ENCODE data around the gene HACE1. TPM values are rescaled to one million over a fixed set of nuclear protein-coding genes. Genes with fewer than 3 reads are reported as not detected.
"Not testable (repeated sequence)": the region's sequence is repeated elsewhere in the genome, so short reads cannot be mapped to it uniquely, and the experiment has no call there.

HACE1 gene, protein sequence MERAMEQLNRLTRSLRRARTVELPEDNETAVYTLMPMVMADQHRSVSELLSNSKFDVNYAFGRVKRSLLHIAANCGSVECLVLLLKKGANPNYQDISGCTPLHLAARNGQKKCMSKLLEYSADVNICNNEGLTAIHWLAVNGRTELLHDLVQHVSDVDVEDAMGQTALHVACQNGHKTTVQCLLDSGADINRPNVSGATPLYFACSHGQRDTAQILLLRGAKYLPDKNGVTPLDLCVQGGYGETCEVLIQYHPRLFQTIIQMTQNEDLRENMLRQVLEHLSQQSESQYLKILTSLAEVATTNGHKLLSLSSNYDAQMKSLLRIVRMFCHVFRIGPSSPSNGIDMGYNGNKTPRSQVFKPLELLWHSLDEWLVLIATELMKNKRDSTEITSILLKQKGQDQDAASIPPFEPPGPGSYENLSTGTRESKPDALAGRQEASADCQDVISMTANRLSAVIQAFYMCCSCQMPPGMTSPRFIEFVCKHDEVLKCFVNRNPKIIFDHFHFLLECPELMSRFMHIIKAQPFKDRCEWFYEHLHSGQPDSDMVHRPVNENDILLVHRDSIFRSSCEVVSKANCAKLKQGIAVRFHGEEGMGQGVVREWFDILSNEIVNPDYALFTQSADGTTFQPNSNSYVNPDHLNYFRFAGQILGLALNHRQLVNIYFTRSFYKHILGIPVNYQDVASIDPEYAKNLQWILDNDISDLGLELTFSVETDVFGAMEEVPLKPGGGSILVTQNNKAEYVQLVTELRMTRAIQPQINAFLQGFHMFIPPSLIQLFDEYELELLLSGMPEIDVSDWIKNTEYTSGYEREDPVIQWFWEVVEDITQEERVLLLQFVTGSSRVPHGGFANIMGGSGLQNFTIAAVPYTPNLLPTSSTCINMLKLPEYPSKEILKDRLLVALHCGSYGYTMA
- 10 to 100 TPM; 16.5 to 22.3 (median 21.3) TPM for polyA plus RNA-seq (ENCODE audit: insufficient read length in 3 of 3)
- long read RNA-seq, donor 1, full-length matches to known transcripts: 1 of 1 reads
- long read RNA-seq, donor 1, partial matches to known transcripts: 0 of 1 reads
- long read RNA-seq, donor 1, other reads (novel, unspliced or antisense): 0 of 1 reads
- long read RNA-seq, donor 2, full-length matches to known transcripts: 3 of 3 reads
- long read RNA-seq, donor 2, partial matches to known transcripts: 0 of 3 reads
- long read RNA-seq, donor 2, other reads (novel, unspliced or antisense): 0 of 3 reads
- long read RNA-seq, donor 3: 0 reads
- long read RNA-seq, donor 4: 0 reads
- long read RNA-seq, donor 5, full-length matches to known transcripts: 2 of 2 reads
- long read RNA-seq, donor 5, partial matches to known transcripts: 0 of 2 reads
- long read RNA-seq, donor 5, other reads (novel, unspliced or antisense): 0 of 2 reads
- long read RNA-seq, donor 6, full-length matches to known transcripts: 5 of 5 reads
- long read RNA-seq, donor 6, partial matches to known transcripts: 0 of 5 reads
- long read RNA-seq, donor 6, other reads (novel, unspliced or antisense): 0 of 5 reads
- long read RNA-seq, donor 7, full-length matches to known transcripts: 1 of 1 reads
- long read RNA-seq, donor 7, partial matches to known transcripts: 0 of 1 reads
- long read RNA-seq, donor 7, other reads (novel, unspliced or antisense): 0 of 1 reads
- long read RNA-seq, donor 8: 0 reads
- long read RNA-seq, donor 9, full-length matches to known transcripts: 3 of 3 reads
- long read RNA-seq, donor 9, partial matches to known transcripts: 0 of 3 reads
- long read RNA-seq, donor 9, other reads (novel, unspliced or antisense): 0 of 3 reads
- long read RNA-seq, donor 10: 0 reads
- long read RNA-seq, donor 11, full-length matches to known transcripts: 1 of 1 reads
- long read RNA-seq, donor 11, partial matches to known transcripts: 0 of 1 reads
- long read RNA-seq, donor 11, other reads (novel, unspliced or antisense): 0 of 1 reads
- long read RNA-seq, donor 12, full-length matches to known transcripts: 3 of 8 reads
- long read RNA-seq, donor 12, partial matches to known transcripts: 5 of 8 reads
- long read RNA-seq, donor 12, other reads (novel, unspliced or antisense): 0 of 8 reads
- long read RNA-seq, donor 13, full-length matches to known transcripts: 1 of 1 reads
- long read RNA-seq, donor 13, partial matches to known transcripts: 0 of 1 reads
- long read RNA-seq, donor 13, other reads (novel, unspliced or antisense): 0 of 1 reads
- long read RNA-seq, donor 14, full-length matches to known transcripts: 2 of 2 reads
- long read RNA-seq, donor 14, partial matches to known transcripts: 0 of 2 reads
- long read RNA-seq, donor 14, other reads (novel, unspliced or antisense): 0 of 2 reads
- long read RNA-seq, donor 15, full-length matches to known transcripts: 2 of 2 reads
- long read RNA-seq, donor 15, partial matches to known transcripts: 0 of 2 reads
- long read RNA-seq, donor 15, other reads (novel, unspliced or antisense): 0 of 2 reads
- long read RNA-seq, donor 16: 0 reads

- DNase-seq: peak; percentile 86
These were observed at the start of gene HACE1 for GRCh38 chr6:104859225-104860146. Gene HACE1 (minus strand): TSS chr6:104859919. CDS start chr6:104859642, 277 bp downstream.

DNA sequence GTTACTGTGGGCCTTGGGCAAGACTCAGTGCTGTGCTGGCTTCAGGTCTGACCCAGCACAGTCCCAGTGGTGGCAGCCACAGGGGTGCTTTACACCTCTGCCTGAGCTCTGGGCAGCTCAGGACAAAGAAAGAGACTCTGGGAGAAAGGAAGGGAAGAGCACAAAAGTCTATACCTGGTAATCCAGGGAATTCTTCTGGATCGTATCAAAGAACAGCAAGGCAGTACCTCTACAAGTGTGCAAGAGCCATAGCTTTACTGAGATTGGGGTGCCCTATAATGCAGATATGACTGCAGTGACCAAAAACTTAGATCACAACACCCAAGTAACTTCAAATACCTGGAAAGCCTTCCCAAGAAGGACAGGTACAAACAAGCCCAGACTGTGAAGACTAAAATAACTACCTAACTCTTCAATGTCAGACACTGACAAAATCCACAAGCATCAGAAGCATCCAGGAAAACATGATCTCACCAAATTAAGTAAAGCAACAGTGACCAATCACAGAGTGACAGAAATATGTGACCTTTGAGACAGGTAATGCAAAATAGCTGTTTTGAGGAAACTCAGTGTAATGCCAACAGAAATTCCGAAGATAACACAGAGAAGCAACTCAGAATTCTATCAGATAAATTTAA is 49.3 kb upstream of the HACE1 start:
- DNase-seq: no peak

DNA sequence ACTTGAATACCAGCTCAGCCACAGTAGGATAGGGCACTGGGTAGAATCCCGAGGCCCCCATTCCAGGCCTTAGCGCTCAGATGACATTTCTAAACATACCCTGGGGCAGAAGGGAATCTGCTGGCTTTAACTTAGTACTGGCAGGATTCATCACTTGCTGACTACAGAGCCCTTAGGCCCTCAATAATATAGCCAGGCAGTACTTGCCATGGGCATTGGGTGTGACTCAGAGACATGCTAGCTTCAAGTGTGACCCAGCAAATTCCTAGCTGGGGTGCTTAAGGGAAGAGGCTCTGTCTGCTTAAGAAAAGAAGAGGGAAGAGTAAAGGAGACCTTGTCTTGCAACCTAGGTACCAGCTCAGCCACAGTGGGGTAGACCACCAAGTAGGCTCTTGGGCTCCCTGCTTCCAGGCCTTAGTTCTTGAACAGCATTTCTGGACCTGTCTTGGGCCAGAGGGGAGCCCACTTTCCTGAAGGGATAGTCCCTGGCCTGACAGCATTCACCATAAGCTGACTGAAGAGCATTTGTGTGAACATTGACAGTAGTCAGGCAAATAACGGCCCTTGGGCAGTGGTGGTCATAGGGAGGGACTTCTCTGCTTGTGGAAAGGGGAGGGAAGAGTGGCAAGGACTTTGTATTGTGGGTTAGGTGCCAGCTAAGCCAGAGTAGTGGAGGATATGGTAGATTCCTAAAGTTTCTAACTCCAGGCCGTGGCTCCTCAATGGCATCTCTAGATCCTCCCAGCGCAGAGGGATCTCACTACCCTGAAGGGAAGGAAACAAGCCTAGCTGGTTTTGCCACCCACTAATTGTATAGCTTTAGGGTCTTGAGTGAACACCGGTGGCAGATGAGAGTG is 48.5 kb upstream of the HACE1 start:
- DNase-seq: no peak

DNA sequence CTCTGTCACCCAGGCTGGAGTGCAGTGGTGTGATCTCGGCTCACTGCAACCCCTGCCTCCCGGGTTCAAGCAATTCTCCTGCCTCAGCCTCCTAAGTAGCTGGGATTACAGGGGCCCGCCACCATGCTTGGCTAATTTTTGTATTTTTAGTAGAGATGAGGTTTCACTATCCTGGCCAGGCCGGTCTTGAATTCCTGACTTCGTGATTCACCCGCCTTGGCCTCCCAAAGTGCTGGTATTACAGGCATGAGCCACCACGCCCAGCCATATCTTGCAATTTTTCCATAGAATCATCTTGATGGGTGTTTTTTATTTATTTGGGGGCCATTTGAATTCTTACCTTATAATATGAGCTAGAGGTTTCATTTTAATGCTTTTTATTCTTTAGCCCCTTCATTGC is 39.2 kb upstream of the HACE1 start:
- not testable (repeated sequence) for DNase-seq

GRCh38 chr6:104896914-104897313 is 37.2 kb upstream of the HACE1 start:
- no peak for DNase-seq

DNA sequence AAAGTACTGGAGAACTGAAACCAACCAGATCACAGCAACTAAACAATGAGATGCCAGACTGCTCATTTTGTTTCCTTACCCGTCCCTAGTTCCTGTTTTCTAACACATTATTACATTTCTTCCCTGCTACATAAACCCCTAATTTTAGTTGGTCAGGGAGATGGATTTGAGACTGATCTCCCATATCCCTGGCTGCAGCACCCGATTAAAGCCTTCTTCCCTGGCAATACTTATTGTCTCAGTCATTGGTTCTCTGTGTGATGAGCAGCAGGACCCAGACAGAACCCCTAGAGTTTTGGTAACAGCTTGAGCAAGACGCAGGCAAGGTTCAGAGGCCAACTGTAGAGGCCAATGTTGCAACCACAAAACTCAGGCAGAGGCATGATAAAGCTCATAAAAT is 28.3 kb upstream of the HACE1 start:
- DNase-seq: no peak

DNA sequence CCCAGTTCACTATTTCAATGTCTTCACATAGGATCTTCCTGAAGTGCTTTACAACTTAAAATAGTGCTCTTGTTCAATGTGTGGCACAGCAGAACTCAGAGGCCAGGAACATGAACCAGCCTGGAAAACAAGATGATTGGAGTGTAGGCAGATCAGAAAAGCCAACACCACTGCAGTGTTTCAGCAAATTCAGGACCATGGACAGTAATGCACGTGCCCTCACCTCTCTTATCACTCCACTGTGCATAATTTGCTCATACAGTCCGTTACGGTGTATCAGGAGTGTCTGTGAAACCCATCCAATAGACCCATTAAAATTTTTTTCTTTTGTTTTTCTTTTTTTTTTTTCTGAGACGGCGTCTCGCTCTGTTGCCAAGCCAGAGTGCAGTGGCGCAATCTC is 27.6 kb upstream of the HACE1 start:
- peak; percentile 72 for DNase-seq

DNA sequence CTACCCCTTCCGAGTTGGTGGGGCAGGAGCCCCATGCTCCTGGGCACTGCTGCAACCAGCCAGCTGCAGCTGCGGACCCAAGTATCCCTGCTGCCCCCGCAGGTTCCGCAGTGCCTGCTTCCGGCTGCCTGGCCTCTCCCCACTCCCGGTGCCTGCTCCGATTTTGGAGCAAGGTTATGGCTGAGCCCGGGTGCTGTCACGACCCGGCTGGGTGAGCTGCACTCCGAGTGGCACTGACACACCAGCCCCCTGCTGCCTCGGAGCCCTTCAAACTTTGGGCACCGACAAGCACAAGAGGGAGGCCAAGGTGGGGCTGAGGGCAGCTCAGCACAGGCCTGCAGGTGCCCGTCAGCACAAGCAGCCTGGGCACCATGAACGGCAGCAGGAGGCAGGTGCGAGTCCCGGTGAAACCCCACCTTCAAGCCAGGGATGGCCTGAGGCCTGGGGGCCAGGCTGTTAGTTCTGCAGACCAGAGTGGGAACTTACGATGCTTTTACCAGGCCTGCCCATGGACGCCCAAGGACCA is 25.9 kb upstream of the HACE1 start:
- no peak for DNase-seq

DNA sequence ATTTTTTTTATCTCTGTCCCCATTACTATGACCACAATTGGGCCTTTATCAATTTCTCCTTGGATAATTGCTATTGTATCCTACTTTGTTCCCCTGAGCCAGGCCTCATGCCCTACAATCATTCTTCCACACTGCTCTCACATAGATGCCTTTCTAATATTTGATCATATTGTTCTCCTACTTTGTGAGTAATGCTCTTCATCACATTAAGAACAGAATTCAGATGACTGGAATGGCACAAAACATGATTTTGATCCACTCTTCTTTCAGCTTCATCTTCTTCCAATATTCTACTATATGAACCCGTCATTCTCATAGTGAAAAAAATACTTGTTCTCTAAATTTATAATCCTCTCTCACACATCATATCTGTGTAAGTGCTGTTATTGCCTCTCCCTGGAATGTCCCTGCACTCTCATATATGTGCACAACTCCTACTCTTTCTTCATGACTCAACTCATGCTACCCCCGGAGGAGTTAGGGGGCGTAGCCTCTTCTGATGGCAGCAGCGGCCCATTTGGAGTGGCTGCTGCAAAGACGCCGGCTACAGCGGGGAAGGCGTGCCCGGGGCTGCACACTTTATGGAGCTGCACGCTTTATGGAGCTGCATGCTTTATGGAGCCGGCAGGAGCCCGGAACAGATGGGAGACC is 25.3 kb upstream of the HACE1 start:
- DNase-seq: no peak

GRCh38 chr6:104881964-104882668 is 22.4 kb upstream of the HACE1 start:
- no peak for DNase-seq

- no peak for DNase-seq
These were observed 2.7 kb upstream of the HACE1 start for GRCh38 chr6:104862456-104862855.

DNA sequence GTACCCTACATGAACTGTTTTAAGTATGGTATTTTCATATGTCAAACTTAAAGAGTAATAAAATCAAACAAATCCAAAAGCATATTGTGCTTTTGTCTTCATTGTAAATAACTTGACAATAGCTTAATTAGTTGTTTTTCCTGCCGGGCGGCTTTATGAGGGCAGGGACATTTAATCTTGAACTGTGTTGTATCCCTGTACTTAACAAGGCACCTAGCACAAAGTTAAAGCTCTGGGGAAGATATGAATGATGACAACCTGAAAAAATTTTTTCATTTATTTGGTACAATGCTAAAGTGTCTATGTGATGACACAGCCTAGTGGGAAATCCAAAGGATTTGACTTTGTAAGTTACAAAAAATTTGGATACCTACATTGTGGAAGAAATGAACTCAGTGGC is 502 bp upstream of the HACE1 start:
- DNase-seq: no peak

DNA sequence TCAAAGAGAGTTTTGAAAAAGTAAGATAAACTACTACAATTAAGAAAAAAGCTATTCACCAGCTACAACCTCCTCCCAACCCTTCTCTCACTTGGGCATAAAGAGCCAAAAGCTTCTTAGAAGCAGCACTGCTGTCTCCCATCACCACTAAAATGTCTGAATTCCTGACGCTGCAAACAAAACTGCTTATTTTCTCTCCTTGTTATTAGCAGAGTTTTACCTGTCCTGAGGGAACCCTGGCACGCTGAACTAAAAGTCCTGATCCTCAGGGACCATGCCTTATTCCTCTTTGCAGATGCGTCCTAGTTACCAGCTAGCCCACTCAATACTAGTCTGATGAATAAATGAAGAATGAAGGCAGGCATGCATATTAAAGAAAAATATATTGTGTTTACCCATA is 1.1 kb downstream of the HACE1 start:
- no peak for DNase-seq

DNA sequence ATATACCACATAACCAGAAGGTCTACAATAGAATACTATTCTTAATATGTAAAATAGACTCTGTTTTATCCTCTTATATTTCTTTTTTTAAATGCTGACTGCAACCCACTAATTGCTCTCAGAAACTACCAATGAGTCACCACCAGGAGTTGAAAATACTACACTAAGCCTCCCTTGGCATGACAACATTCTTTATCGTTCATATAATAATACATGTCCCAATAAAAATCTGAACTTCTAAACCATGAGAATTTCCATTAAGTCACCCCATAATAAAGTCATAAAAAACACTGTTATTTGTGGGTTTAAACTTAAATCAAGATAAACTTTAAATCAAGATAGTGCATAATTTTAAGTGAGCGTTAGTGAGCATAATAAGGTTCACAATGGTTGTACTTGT is 4.2 kb downstream of the HACE1 start:
- no peak for DNase-seq

- not testable (repeated sequence) for DNase-seq
These were observed 12.0 kb downstream of the HACE1 start for GRCh38 chr6:104847721-104848120.
